Measurements from ENCODE around the gene ZBTB49. TPM values are rescaled to one million over a fixed set of nuclear protein-coding genes. Genes with fewer than 3 reads are reported as not detected.

Gene ZBTB49
- total and polyA plus RNA-seq, 2 donors (not counting 3 experiments of a cell fraction or from before 2014, with no cell fraction given) = 3.8 to 5.8 TPM

DNA sequence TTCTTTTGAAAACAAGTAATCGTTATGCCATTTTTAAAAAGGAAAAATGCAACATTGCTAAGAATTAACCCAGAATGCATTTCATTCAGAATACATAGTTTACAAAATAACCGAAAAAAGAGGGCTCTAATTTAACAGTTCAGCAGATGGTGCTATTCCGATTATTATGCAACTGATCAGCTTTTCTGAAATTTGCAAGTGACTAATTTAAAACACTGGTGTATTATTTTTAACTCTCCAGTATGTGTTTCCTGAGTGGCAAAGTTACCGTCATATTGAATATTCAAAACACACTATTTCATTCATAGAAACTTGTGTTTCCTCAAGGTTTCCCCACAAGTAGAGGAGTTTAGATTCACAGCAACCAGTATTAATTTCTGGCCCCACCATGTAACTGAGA is 21.1 kb downstream of the ZBTB49 start:
- FAIRE-seq (no peak), DNase-seq (ENCODE audit: low read depth, low spot score) (no peak)
- Histone ChIP-seq H3K27me3 (ENCODE audit: control insufficient read depth in 2 of 2, insufficient read depth in 2 of 2, low read length in 2 of 2) (no peaks in the 10 kb centered on the region), H3K9me3 (replicated peaks; ENCODE audit: control insufficient read depth, insufficient read depth, low read length) (no peaks in the 10 kb centered on the region), H3K36me3 (ENCODE audit: control insufficient read depth in 2 of 2, extremely low read depth in 1 of 2, insufficient read depth in 2 of 2, low read length in 2 of 2) (peaks cover 0 to 29% of the 10 kb centered on the region in 2 experiments), H3K9ac (replicated peaks; ENCODE audit: extremely low read depth, insufficient read depth, low read length) (no peak overlapping the region), H3K9me1 (replicated peaks; ENCODE audit: control insufficient read depth, extremely low read depth, insufficient read depth, low read length) (no peaks in the 10 kb centered on the region), H3K27ac (ENCODE audit: insufficient read depth, low read depth, low read length) (no peak overlapping the region), H4K20me1 (replicated peaks; ENCODE audit: control insufficient read depth, extremely low read depth, insufficient read depth, low read length) (no peaks in the 10 kb centered on the region), H3K4me1 (ENCODE audit: control insufficient read depth, extremely low read depth, insufficient read depth, low read length) (no peaks in the 10 kb centered on the region), H3K79me2 (ENCODE audit: control insufficient read depth, insufficient read depth, low read length) (no peaks in the 10 kb centered on the region), H3K4me2 (ENCODE audit: insufficient read depth, low read length) (no peak overlapping the region), H2AFZ (ENCODE audit: low read depth, low read length) (no peak overlapping the region), H3K4me3 (replicated peaks in 1 of 3; ENCODE audit: insufficient read depth in 1 of 3, low read depth in 1 of 3, low read length in 3 of 3) (no peak overlapping the region)
- dilution Hi-C loops (cut with MboI; ENCODE audit: extremely low pct_ligation_motif_present, low sequenced_read_pairs) (no loop called here), intact Hi-C loops (cut with micrococcal nuclease) (no loop called here)
- ChIA-PET POLR2A (no interaction called here), CTCF (interaction anchor here (1.1 kb wide), 1 partner anchor 51 kb away, joined by 3 read pairs; no protein-coding TSS in a partner anchor)
- BruUV-seq (replicated peaks) = no TSS peak
- TF ChIP-seq EZH2 (IDR thresholded peaks at IDR 0.05; ENCODE audit: borderline replicate concordance, low read depth, low read length, severe bottlenecking) = no peak
- TF ChIP-seq POLR2A (IDR thresholded peaks at IDR 0.05; ENCODE audit: low read depth, low read length) = no peak
- TF ChIP-seq GATA2 (IDR thresholded peaks at IDR 0.05; ENCODE audit: insufficient read depth, insufficient read length, low read depth, low read length) = no peak
- TF ChIP-seq JUN (IDR thresholded peaks at IDR 0.05; ENCODE audit: borderline replicate concordance, insufficient read depth, insufficient read length, low read depth) = no peak
- TF ChIP-seq MAX (IDR thresholded peaks at IDR 0.05; ENCODE audit: insufficient read depth, insufficient read length) = no peak
- TF ChIP-seq MYC (IDR thresholded peaks at IDR 0.05; ENCODE audit: low read depth, low read length) = no peak
- no peak for TF ChIP-seq FOS (IDR thresholded peaks at IDR 0.05; ENCODE audit: borderline replicate concordance, insufficient read depth, low read length)
- no peak for TF ChIP-seq CTCF (IDR thresholded peaks at IDR 0.05; ENCODE audit: extremely low read depth in 1 of 2, insufficient read depth in 1 of 2, low read depth in 1 of 2, low read length in 2 of 2)
- TF ChIP-seq POLR2AphosphoS5 (IDR thresholded peaks at IDR 0.05; ENCODE audit: insufficient read depth, low read depth, low read length) = no peak

Measured in endothelial cell of umbilical vein (primary cell).